Ovary (tissue), 3 donors: ENCODE data around the gene THSD7A.

Experiments used
- EP300 ChIP-seq: sonication (generic); formaldehyde crosslinking; IDR thresholded peaks from one replicate; pipeline ENCODE4 v1.6.1; 2017; ENCODE audit warnings: antibody characterized with exemption
- TF ChIP-seq, protein P1 (sequence below), 3 donors: fragments of 450-650 bp in 2 of 3; fragments of 200-600 bp in 1 of 3; IDR thresholded peaks; one replicate each; pipeline versions ENCODE4 v1.5.1 to v1.8.0; 2016 to 2022; ENCODE audit warnings: antibody characterized with exemption in 3 of 3, mild to moderate bottlenecking in 1 of 3
- donor health status: DM: no; HTN: no; CAD: no.

DNA sequence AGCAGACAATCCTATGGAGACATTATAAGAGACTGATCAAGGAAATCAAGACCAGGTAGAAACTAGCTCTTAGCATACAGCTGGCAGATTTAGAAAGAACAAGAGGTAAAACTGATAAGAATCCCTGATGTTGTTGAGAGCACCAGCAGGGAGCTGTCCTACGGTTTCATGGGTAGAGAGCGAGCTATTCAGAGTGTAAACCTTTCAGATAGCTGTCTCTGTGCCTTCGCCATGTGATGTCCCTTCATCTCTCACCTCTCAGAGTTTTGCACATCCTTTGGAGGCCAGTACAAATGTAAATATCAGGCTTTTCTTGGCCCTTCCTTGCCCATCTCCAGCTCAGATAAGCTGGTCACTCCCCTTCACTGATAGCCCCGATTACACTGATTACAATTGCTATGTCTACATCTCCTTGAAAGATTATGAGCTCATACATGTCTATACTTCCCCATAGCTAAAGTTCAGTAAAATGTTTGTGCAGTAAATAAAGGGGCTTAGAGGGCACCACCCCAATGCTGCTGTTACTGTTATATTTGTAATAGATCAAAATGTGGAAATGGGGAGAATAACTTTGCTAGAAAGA lies 21.9 kb downstream of the THSD7A start:
- TF ChIP-seq EP300, result no peak
- TF ChIP-seq, protein P1, sequence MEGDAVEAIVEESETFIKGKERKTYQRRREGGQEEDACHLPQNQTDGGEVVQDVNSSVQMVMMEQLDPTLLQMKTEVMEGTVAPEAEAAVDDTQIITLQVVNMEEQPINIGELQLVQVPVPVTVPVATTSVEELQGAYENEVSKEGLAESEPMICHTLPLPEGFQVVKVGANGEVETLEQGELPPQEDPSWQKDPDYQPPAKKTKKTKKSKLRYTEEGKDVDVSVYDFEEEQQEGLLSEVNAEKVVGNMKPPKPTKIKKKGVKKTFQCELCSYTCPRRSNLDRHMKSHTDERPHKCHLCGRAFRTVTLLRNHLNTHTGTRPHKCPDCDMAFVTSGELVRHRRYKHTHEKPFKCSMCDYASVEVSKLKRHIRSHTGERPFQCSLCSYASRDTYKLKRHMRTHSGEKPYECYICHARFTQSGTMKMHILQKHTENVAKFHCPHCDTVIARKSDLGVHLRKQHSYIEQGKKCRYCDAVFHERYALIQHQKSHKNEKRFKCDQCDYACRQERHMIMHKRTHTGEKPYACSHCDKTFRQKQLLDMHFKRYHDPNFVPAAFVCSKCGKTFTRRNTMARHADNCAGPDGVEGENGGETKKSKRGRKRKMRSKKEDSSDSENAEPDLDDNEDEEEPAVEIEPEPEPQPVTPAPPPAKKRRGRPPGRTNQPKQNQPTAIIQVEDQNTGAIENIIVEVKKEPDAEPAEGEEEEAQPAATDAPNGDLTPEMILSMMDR (IDR thresholded peaks at IDR 0.05), result no peak
